ENCODE data around the gene DMD. TPM values are rescaled to one million over a fixed set of nuclear protein-coding genes. Genes with fewer than 3 reads are reported as not detected.

The DMD gene
- total and polyA plus RNA-seq, 2 experiments from 2014 or later = 1.5 to 2.0 TPM

DNA sequence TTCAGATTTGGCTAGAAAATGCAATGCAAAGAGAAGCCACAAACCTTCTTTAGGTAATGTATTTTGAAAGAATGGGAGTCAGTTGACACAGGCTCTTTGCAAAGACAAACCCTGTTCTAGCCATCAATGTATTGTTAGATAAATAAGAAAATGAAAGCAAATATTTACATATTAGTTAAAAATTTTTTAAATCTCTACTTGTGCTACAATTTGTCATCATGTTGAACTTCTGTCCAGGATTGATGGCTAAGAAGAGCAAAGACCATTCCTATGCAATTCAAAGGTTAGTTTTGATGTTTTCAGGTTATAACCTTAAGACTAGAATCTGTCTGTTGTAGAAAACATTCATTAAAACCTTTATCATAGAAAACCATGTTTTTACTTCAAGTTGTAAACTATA lies 1350.7 kb downstream of the DMD start:
- Histone ChIP-seq H3K9me3 (ENCODE audit: low read depth) (no peaks in the 10 kb centered on the region), H3K4me2 (ENCODE audit: unreplicated experiment) (no peak overlapping the region), H3K9me2 (ENCODE audit: insufficient read depth) (no peaks in the 10 kb centered on the region), H3K27ac (no peak overlapping the region), H2AFZ (no peak overlapping the region), H3K27me3 (replicated peaks; ENCODE audit: insufficient read depth) (no peaks in the 10 kb centered on the region), H3K36me3 (ENCODE audit: low read depth) (no peaks in the 10 kb centered on the region), H3K4me3 (no peak overlapping the region), H3K9ac (no peak overlapping the region), H4K20me1 (ENCODE audit: insufficient read depth) (no peaks in the 10 kb centered on the region), H3F3A (ENCODE audit: insufficient read depth) (no peaks in the 10 kb centered on the region), H3K79me2 (ENCODE audit: insufficient read depth) (no peaks in the 10 kb centered on the region), H3K4me1 (ENCODE audit: insufficient read depth) (no peaks in the 10 kb centered on the region)
- no peak for DNase-seq
- in situ Hi-C loops (cut with MboI) = no loop called here
- TF ChIP-seq EZH2 (IDR thresholded peaks at IDR 0.05; ENCODE audit: insufficient read depth, poor library complexity, severe bottlenecking) = no peak
- no peak for TF ChIP-seq EZH2phosphoT487 (IDR thresholded peaks at IDR 0.05; ENCODE audit: insufficient read depth, low read depth)

DNA sequence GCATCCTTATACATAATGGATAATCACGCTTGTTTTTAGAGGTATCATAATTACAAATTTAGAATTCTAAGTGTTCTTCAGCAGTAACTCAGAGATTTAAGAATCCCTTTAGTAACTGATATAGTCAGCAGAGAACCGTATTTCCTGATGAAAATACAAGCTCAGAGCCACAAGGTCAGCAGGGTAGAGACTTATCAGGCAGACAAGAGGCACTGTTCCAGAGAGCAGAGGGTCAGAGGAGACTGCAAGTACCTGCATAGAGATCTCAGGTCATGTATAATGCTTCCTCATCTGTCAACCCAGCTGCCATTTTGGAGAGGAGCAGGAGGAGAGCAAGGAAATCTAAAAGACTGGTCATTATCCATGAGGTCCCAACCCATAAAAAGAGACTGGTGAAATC lies 1352.4 kb downstream of the DMD start:
- Histone ChIP-seq H3K79me2 (ENCODE audit: insufficient read depth) (no peaks in the 10 kb centered on the region), H3K4me3 (no peak overlapping the region), H3K27me3 (replicated peaks; ENCODE audit: insufficient read depth) (no peaks in the 10 kb centered on the region), H4K20me1 (ENCODE audit: insufficient read depth) (no peaks in the 10 kb centered on the region), H3K4me2 (ENCODE audit: unreplicated experiment) (no peak overlapping the region), H2AFZ (no peak overlapping the region), H3K9me3 (ENCODE audit: low read depth) (no peaks in the 10 kb centered on the region), H3F3A (ENCODE audit: insufficient read depth) (no peaks in the 10 kb centered on the region), H3K4me1 (ENCODE audit: insufficient read depth) (no peaks in the 10 kb centered on the region), H3K27ac (no peak overlapping the region), H3K36me3 (ENCODE audit: low read depth) (no peaks in the 10 kb centered on the region), H3K9ac (no peak overlapping the region), H3K9me2 (ENCODE audit: insufficient read depth) (no peaks in the 10 kb centered on the region)
- 4 to 8% methylated on average over 2 of the region's 2 CpGs for WGBS, 2 experiments (ENCODE audit: low coverage in 1 of 2, low lambda C conversion rate in 2 of 2, missing lambda C conversion rate in 2 of 2)
- TF ChIP-seq EZH2 (IDR thresholded peaks at IDR 0.05; ENCODE audit: insufficient read depth, poor library complexity, severe bottlenecking) = no peak
- no peak for TF ChIP-seq EZH2phosphoT487 (IDR thresholded peaks at IDR 0.05; ENCODE audit: insufficient read depth, low read depth)
- in situ Hi-C loops (cut with MboI) = no loop called here
- DNase-seq = no peak

DNA sequence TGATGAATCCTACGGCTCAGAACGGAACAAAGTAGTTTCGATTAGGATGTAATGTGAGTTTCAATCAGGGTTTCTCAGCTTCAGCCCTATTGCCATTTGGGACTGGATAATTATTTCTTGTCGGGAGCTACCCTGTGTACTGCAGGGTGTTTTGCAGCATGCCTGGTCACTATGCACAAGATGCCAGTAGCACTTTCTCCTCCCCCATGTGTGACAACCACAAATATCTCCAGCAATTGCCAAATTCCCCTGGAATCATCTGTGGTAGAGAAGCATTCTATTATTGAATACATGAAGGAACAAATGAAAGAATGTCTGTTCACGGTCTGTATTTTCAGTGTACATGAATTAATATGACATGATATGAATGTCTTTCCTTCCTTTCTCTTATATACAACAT lies 1356.6 kb downstream of the DMD start:
- Histone ChIP-seq H3K27me3 (replicated peaks; ENCODE audit: insufficient read depth) (no peaks in the 10 kb centered on the region), H3K9ac (no peak overlapping the region), H3K36me3 (ENCODE audit: low read depth) (no peaks in the 10 kb centered on the region), H3K9me3 (ENCODE audit: low read depth) (no peaks in the 10 kb centered on the region), H3K4me1 (ENCODE audit: insufficient read depth) (no peaks in the 10 kb centered on the region), H3F3A (ENCODE audit: insufficient read depth) (no peaks in the 10 kb centered on the region), H2AFZ (no peak overlapping the region), H3K9me2 (ENCODE audit: insufficient read depth) (no peaks in the 10 kb centered on the region), H3K4me2 (ENCODE audit: unreplicated experiment) (no peak overlapping the region), H4K20me1 (ENCODE audit: insufficient read depth) (no peaks in the 10 kb centered on the region), H3K79me2 (ENCODE audit: insufficient read depth) (no peaks in the 10 kb centered on the region), H3K4me3 (no peak overlapping the region), H3K27ac (no peak overlapping the region)
- TF ChIP-seq EZH2 (IDR thresholded peaks at IDR 0.05; ENCODE audit: insufficient read depth, poor library complexity, severe bottlenecking) (no peak), EZH2phosphoT487 (IDR thresholded peaks at IDR 0.05; ENCODE audit: insufficient read depth, low read depth) (no peak)
- in situ Hi-C loops (cut with MboI) = no loop called here
- WGBS, 2 experiments (ENCODE audit: low coverage in 1 of 2, low lambda C conversion rate in 2 of 2, missing lambda C conversion rate in 2 of 2) = 37 to 47% methylated on average over 5 of the region's 5 CpGs
- DNase-seq = no peak

DNA sequence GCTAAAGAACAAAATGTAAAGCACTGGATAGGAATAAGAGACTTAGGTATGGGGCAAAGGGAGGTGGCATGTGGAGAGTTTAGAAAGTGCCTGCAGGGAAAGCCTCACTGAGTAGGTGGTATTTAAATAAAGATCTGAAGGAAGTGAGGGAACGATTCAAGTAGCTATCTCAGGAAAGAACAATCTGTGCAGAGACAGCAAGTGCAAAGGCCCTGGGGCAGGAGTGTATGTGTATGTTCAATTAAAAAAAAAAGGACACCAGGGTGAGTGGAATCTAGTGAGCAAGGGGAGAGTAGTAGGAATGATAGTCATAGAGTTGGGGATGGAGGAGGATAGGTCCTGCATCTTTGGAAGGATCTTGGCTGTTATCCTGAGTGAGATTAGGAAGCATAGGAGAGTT lies 1359.6 kb downstream of the DMD start:
- 10% methylated on average over 1 of the region's 1 CpG; no CpG with 5 or more reads in 1 of the 2 experiments for WGBS, 2 experiments (ENCODE audit: low coverage in 1 of 2, low lambda C conversion rate in 2 of 2, missing lambda C conversion rate in 2 of 2)
- H3K27me3 ChIP-seq (replicated peaks; ENCODE audit: insufficient read depth) = no peaks in the 10 kb centered on the region

DNA sequence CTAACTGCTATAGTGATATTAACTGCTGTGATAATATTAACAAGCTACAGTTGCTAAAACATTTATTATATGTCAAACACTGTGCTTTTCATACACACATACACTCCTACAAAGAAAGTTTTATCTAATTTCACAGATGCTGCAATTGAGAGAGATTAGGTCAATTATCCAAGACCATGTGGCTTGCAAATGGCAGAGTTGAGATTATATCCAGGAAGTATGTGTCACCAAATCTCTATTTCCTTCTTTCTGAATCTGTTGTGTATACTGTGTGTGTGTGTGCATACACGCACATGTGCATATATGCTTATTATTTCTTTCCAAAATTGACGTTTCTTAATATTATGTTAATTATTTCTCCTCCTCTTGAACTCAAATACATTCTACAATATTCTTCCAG lies 1363.6 kb downstream of the DMD start:
- in situ Hi-C loops (cut with MboI) = no loop called here
- no peak for DNase-seq
- Histone ChIP-seq H3F3A (ENCODE audit: insufficient read depth) (no peaks in the 10 kb centered on the region), H3K4me1 (ENCODE audit: insufficient read depth) (no peaks in the 10 kb centered on the region), H3K4me2 (ENCODE audit: unreplicated experiment) (no peak overlapping the region), H3K36me3 (ENCODE audit: low read depth) (no peaks in the 10 kb centered on the region), H4K20me1 (ENCODE audit: insufficient read depth) (no peaks in the 10 kb centered on the region), H2AFZ (no peak overlapping the region), H3K9me3 (ENCODE audit: low read depth) (no peaks in the 10 kb centered on the region), H3K27me3 (replicated peaks; ENCODE audit: insufficient read depth) (no peaks in the 10 kb centered on the region), H3K27ac (no peak overlapping the region), H3K9ac (no peak overlapping the region), H3K79me2 (ENCODE audit: insufficient read depth) (no peaks in the 10 kb centered on the region), H3K4me3 (no peak overlapping the region), H3K9me2 (ENCODE audit: insufficient read depth) (no peaks in the 10 kb centered on the region)
- TF ChIP-seq EZH2 (IDR thresholded peaks at IDR 0.05; ENCODE audit: insufficient read depth, poor library complexity, severe bottlenecking) (no peak), EZH2phosphoT487 (IDR thresholded peaks at IDR 0.05; ENCODE audit: insufficient read depth, low read depth) (no peak)
- WGBS, 2 experiments (ENCODE audit: low coverage in 1 of 2, low lambda C conversion rate in 2 of 2, missing lambda C conversion rate in 2 of 2) = 0% methylated on average over 2 of the region's 2 CpGs

More for the DNA sequence above, 1359.6 kb downstream of the DMD start:
- no peak overlapping the region for H3K9ac ChIP-seq
- DNase-seq = no peak
- no peaks in the 10 kb centered on the region for H3F3A ChIP-seq (ENCODE audit: insufficient read depth)
- H4K20me1 ChIP-seq (ENCODE audit: insufficient read depth) = no peaks in the 10 kb centered on the region
- TF ChIP-seq EZH2 (IDR thresholded peaks at IDR 0.05; ENCODE audit: insufficient read depth, poor library complexity, severe bottlenecking) (no peak), EZH2phosphoT487 (IDR thresholded peaks at IDR 0.05; ENCODE audit: insufficient read depth, low read depth) (no peak)
- no peaks in the 10 kb centered on the region for H3K4me1 ChIP-seq (ENCODE audit: insufficient read depth)
- H3K9me2 ChIP-seq (ENCODE audit: insufficient read depth) = no peaks in the 10 kb centered on the region
- in situ Hi-C loops (cut with MboI) = no loop called here
- no peaks in the 10 kb centered on the region for H3K36me3 ChIP-seq (ENCODE audit: low read depth)
- no peaks in the 10 kb centered on the region for H3K79me2 ChIP-seq (ENCODE audit: insufficient read depth)
- H3K4me2 ChIP-seq (ENCODE audit: unreplicated experiment) = no peak overlapping the region
- no peak overlapping the region for H3K27ac ChIP-seq
- no peak overlapping the region for H3K4me3 ChIP-seq
- H3K9me3 ChIP-seq (ENCODE audit: low read depth) = no peaks in the 10 kb centered on the region
- no peak overlapping the region for H2AFZ ChIP-seq

All from GM23248 (cell line).